RWPE2 (cell line): ENCODE results near the gene NPBWR2.

ENCODE experiments used
- ATAC-seq: fragments of 200-7000 bp; cut with Tn5 transposase; 3 replicates; pipeline ENCODE4 v1.9.1; 2021; ENCODE audit warnings: low read depth
- DNase-seq: peaks from one replicate; pipeline ENCODE4 v3.0.0-alpha.2; 2020; ENCODE audit warnings: low spot score
- H3K27ac ChIP-seq: fragments of 450-650 bp; 2 replicates; pipeline ENCODE4 v1.5.1; 2017; ENCODE audit warnings: mild to moderate bottlenecking; ENCODE audit not compliant: poor library complexity, severe bottlenecking
- H3K27me3 ChIP-seq: fragments of 250-450 bp; sonication (Bioruptor Pico); 2 replicates; pipeline ENCODE4 v1.5.1; 2021; ENCODE audit warnings: mild to moderate bottlenecking, moderate library complexity; ENCODE audit not compliant: insufficient read depth, poor library complexity, severe bottlenecking
- H3K36me3 ChIP-seq: fragments of 250-450 bp; sonication (Bioruptor Pico); 2 replicates; pipeline ENCODE4 v1.5.1; 2020; ENCODE audit warnings: low read depth, mild to moderate bottlenecking, moderate library complexity
- H3K4me1 ChIP-seq: fragments of 250-450 bp; sonication (Bioruptor Pico); 2 replicates; pipeline ENCODE4 v1.5.1; 2021; ENCODE audit warnings: mild to moderate bottlenecking, moderate library complexity; ENCODE audit not compliant: insufficient read depth, poor library complexity, severe bottlenecking
- H3K4me3 ChIP-seq: fragments of 250-450 bp; sonication (Bioruptor Pico); 2 replicates; pipeline ENCODE4 v1.5.1; 2021; ENCODE audit warnings: mild to moderate bottlenecking, moderate library complexity; ENCODE audit not compliant: severe bottlenecking
- H3K9me3 ChIP-seq: fragments of 250-450 bp; sonication (Bioruptor Pico); 2 replicates; pipeline ENCODE4 v1.5.1; 2021; ENCODE audit warnings: mild to moderate bottlenecking, moderate library complexity; ENCODE audit not compliant: severe bottlenecking
- CTCF ChIP-seq: fragments of 450-650 bp; IDR thresholded peaks from one replicate; pipeline ENCODE4 v1.5.1; 2017; ENCODE audit warnings: mild to moderate bottlenecking, moderate library complexity; ENCODE audit not compliant: poor library complexity, severe bottlenecking

The NPBWR2 gene

GRCh38 chr20:64070244-64070993 is 36.9 kb downstream of the NPBWR2 start:
- Histone ChIP-seq H3K4me3 (no peak overlapping the region), H3K4me1 (peaks cover 14% of the 10 kb centered on the region), H3K27ac (no peak overlapping the region), H3K36me3 (no peaks in the 10 kb centered on the region), H3K27me3 (no peaks in the 10 kb centered on the region), H3K9me3 (no peaks in the 10 kb centered on the region)
- TF ChIP-seq CTCF, result no peak
- ATAC-seq (no peak), DNase-seq (no peak)

GRCh38 chr20:64069614-64070243 is 37.6 kb downstream of the NPBWR2 start:
- DNase-seq (no peak), ATAC-seq (peak; percentile 15)
- H3K36me3 ChIP-seq, result no peaks in the 10 kb centered on the region
- H3K9me3 ChIP-seq, result no peaks in the 10 kb centered on the region
- TF ChIP-seq CTCF, result peak; percentile 99
- no peak overlapping the region for H3K4me3 ChIP-seq
- peaks cover 21% of the 10 kb centered on the region for H3K4me1 ChIP-seq
- H3K27me3 ChIP-seq, result no peaks in the 10 kb centered on the region
- no peak overlapping the region for H3K27ac ChIP-seq

- Histone ChIP-seq H3K9me3 (no peaks in the 10 kb centered on the region), H3K36me3 (no peaks in the 10 kb centered on the region), H3K4me1 (peaks cover 26% of the 10 kb centered on the region), H3K27me3 (no peaks in the 10 kb centered on the region), H3K4me3 (no peak overlapping the region), H3K27ac (no peak overlapping the region)
- no peak for TF ChIP-seq CTCF
- ATAC-seq (no peak), DNase-seq (no peak)
Measured at GRCh38 chr20:64069209-64069613, 38.2 kb downstream of the NPBWR2 start.

GRCh38 chr20:64068386-64069208 is 38.8 kb downstream of the NPBWR2 start:
- Histone ChIP-seq H3K9me3 (no peaks in the 10 kb centered on the region), H3K4me3 (no peak overlapping the region), H3K4me1 (peaks cover 30% of the 10 kb centered on the region), H3K36me3 (no peaks in the 10 kb centered on the region), H3K27ac (no peak overlapping the region), H3K27me3 (no peaks in the 10 kb centered on the region)
- no peak for TF ChIP-seq CTCF
- DNase-seq (peak; percentile 84), ATAC-seq (no peak)
